Transverse colon (tissue), 4 donors: ENCODE measurements around the gene MAP4K2. TPM values are rescaled to one million over a fixed set of nuclear protein-coding genes. Genes with fewer than 3 reads are reported as not detected.

Experiments used
- DNase-seq: peaks from one replicate; pipeline ENCODE4 v3.0.0-alpha.2; 2019
- H3K27ac ChIP-seq, 4 donors: fragments of 200-600 bp; sonication (generic); 2 replicates each; pipeline ENCODE4 v1.5.1; 2016 to 2018; ENCODE audit warnings: inconsistent platforms in 4 of 4
- H3K27me3 ChIP-seq: fragments of 200-600 bp; sonication (generic); 2 replicates; pipeline ENCODE4 v1.5.1; 2017; ENCODE audit warnings: inconsistent platforms
- H3K36me3 ChIP-seq, 4 donors: fragments of 200-600 bp; sonication (generic); 2 replicates each; pipeline ENCODE4 v1.5.1; 2017 to 2019; ENCODE audit warnings: inconsistent platforms in 4 of 4
- H3K4me1 ChIP-seq, 4 donors: fragments of 200-600 bp; sonication (generic); 2 replicates each; pipeline ENCODE4 v1.5.1; 2017 to 2020; ENCODE audit warnings: inconsistent platforms in 4 of 4
- H3K4me3 ChIP-seq, 4 donors: fragments of 200-600 bp; sonication (generic); 1 replicate in 1 of 4; 2 replicates in 3 of 4; pipeline versions ENCODE4 v1.5.1 to v1.6.1; 2017 to 2019; ENCODE audit warnings: inconsistent platforms in 4 of 4
- H3K9me3 ChIP-seq, 2 donors: fragments of 200-600 bp; sonication (generic); 2 replicates each; pipeline ENCODE4 v1.5.1; 2017 to 2019; ENCODE audit warnings: inconsistent platforms in 2 of 2
- EP300 ChIP-seq: sonication (generic); formaldehyde crosslinking; IDR thresholded peaks from one replicate; pipeline ENCODE4 v1.6.1; 2017; ENCODE audit warnings: antibody characterized with exemption, low read depth
- POLR2A ChIP-seq: fragments of 450-650 bp; IDR thresholded peaks from one replicate; pipeline ENCODE4 v1.6.1; 2016; ENCODE audit warnings: antibody characterized with exemption, mild to moderate bottlenecking, moderate library complexity
- POLR2AphosphoS5 ChIP-seq, 3 donors: sonication (generic); formaldehyde crosslinking; IDR thresholded peaks; one replicate each; pipeline ENCODE4 v1.6.1; 2016; ENCODE audit warnings: antibody characterized with exemption in 3 of 3
- WGBS, 2 donors: methylation state at CpG; one replicate each; pipeline ENCODE4 v1.1.5; 2018; ENCODE audit warnings: low coverage in 1 of 2; 5-methylcytosine and 5-hydroxymethylcytosine counted together
- in situ Hi-C, 4 donors: fragments of 200-750 bp; cut with MboI; loops; one replicate each; pipeline versions ENCODE4 v1.15.0 to v1.15.1; 2017; ENCODE audit warnings: low sequenced_read_pairs in 3 of 4, low pct_ligation_motif_present in 1 of 4, low pct_unique_long_range_greater_than_20kb in 1 of 4
- intact Hi-C: fragments of 100-400 bp; cut with DNase I; formaldehyde crosslinking; loops from one replicate; pipeline ENCODE4 v1.15.1; 2023; ENCODE audit warnings: low total_unique reads
- total RNA-seq, 4 donors: library from RNA; depleted of rRNA; stranded (reverse); fragments of >200 nt; gene quantifications; one replicate each; pipeline ENCODE4 v1.1.0, GENCODE V29; 2016
- TF ChIP-seq, protein P1 (sequence below), 5 experiments: fragments of 200-600 bp in 3 of 5; fragments of 450-650 bp in 2 of 5; sonication (generic) in 3 of 5; IDR thresholded peaks; 1 replicate in 2 of 5; 2 replicates in 3 of 5; pipeline ENCODE4 v1.5.1; 2016 to 2017; ENCODE audit warnings: antibody characterized with exemption in 5 of 5, inconsistent platforms in 3 of 5, mild to moderate bottlenecking in 2 of 5, moderate library complexity in 1 of 5

MAP4K2 gene
- total RNA-seq, 4 donors from 2014 or later, result 10.1 to 369 (median 90.9) TPM

DNA sequence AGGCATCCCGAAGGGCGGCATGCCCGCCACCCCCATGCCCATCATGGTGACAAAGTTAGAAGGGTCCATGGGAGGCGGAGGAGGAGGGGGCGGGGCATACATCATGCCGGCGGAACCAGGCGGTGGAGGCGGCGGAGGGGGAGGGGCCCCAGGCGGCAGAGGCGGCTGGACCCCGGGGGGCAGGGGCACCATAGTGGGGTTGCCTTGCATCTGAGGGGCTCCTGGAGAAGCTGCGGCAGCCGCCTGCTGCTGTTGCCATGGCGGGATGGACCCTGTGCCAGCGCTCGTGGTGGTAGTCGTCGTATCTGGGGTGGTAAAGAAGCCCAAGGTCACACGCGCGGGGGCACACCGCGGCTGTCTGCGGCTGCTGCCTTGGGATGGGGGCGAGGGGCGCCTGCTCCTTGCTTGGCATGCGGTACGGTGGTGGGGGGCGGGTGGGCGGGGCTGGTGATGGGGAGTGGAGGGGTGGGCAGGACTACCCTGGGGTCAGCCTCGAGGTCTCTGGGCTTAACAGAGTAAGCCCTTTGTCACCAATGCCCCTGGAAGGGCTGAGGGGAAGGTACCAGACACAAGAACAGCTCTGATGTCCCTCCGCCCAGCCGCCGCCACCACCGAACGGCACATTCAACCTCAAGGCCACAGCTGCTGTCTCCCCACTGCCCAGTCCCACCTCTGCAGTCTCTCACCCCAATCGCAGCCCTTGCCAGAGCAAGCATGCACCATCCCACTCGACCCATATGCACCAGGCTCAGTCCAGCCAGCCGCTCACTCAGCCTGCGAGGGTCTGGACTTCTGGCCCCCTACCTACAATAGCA, 37.0 kb downstream of the MAP4K2 start:
- Histone ChIP-seq H3K27me3 (no peaks in the 10 kb centered on the region), H3K27ac (peak overlapping the region in 1 of 4 donors; percentile 2), H3K4me1 (peaks cover 10 to 37% (median 23%) of the 10 kb centered on the region in 4 donors), H3K4me3 (no peak overlapping the region), H3K36me3 (peaks cover 0 to 73% (median 46%) of the 10 kb centered on the region in 4 donors), H3K9me3 (no peaks in the 10 kb centered on the region)
- TF ChIP-seq POLR2A, result no peak
- no peak for TF ChIP-seq EP300
- TF ChIP-seq POLR2AphosphoS5 (IDR thresholded peaks at IDR 0.05), result no peak
- TF ChIP-seq, protein P1, sequence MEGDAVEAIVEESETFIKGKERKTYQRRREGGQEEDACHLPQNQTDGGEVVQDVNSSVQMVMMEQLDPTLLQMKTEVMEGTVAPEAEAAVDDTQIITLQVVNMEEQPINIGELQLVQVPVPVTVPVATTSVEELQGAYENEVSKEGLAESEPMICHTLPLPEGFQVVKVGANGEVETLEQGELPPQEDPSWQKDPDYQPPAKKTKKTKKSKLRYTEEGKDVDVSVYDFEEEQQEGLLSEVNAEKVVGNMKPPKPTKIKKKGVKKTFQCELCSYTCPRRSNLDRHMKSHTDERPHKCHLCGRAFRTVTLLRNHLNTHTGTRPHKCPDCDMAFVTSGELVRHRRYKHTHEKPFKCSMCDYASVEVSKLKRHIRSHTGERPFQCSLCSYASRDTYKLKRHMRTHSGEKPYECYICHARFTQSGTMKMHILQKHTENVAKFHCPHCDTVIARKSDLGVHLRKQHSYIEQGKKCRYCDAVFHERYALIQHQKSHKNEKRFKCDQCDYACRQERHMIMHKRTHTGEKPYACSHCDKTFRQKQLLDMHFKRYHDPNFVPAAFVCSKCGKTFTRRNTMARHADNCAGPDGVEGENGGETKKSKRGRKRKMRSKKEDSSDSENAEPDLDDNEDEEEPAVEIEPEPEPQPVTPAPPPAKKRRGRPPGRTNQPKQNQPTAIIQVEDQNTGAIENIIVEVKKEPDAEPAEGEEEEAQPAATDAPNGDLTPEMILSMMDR (IDR thresholded peaks at IDR 0.05), result no peak
- no peak for DNase-seq
- in situ Hi-C loops, result no loop called here
- intact Hi-C loops, result no loop called here
- 89 to 97% methylated on average over 6 to 42 of the region's 42 CpGs for WGBS, 2 donors

DNA sequence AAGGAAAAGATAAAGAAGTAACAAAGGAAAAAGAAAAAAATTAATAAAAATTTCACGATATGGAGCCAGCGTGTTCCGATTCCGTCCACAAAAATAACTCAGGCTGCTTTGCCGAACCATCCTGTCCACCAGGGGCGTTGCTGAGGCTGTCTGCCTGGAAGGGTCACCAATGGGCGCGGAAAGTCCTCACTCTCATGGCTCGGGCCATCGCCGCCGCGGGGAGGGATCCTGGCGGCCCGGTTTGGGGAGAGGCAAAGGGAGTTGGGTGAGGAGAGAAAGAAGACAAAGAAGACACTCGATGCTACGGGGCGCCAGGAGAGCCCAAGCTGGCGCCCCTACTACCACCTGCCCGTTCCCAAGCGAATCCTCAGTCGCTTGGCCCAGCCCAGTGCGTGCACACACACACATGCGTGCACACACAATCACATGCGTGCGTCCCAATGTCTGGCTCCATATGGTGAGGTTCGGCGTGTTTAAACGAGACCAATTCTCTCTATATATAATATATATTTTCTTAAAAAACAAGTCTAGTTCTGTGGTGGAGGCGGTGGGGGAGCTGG, 37.6 kb downstream of the MAP4K2 start:
- DNase-seq, result no peak
- peaks cover 11 to 44% (median 23%) of the 10 kb centered on the region in 4 donors for H3K4me1 ChIP-seq
- no peaks in the 10 kb centered on the region for H3K9me3 ChIP-seq
- no peaks in the 10 kb centered on the region for H3K27me3 ChIP-seq
- 89 to 90% methylated on average over 16 to 30 of the region's 30 CpGs for WGBS, 2 donors
- H3K36me3 ChIP-seq, result peaks cover 0 to 66% (median 42%) of the 10 kb centered on the region in 4 donors
- intact Hi-C loops, result no loop called here
- H3K27ac ChIP-seq, result peak overlapping the region in 2 of 4 donors; percentile 2 to 76
- in situ Hi-C loops, result no loop called here
- TF ChIP-seq, protein P1 (IDR thresholded peaks at IDR 0.05), result no peak
- TF ChIP-seq EP300 (no peak), POLR2A (no peak), POLR2AphosphoS5 (IDR thresholded peaks at IDR 0.05) (peak in 1 of 3 donors; percentile 12)
- H3K4me3 ChIP-seq, result no peak overlapping the region

DNA sequence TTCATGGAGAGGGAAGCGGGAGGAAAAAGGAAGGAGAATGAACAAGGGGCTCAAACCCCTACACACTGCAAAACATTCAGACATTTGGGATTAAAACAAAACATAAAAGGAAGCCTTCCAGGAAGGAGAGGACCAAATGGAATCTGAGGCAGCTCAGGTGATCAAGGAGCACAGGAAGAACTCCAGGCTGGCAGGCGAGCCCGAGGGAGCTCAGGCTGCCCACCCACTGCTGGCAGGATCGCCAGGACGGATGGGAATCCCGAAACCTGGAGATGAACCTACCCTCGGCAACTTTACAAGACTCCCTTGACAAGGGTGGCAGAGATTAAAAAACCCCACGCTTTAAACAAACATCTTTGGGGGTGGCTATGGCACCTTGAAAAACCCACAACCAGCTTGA, 38.3 kb downstream of the MAP4K2 start:
- intact Hi-C loops, result no loop called here
- H3K27ac ChIP-seq, result peak overlapping the region; percentile 58 to 78 (median 69)
- no peaks in the 10 kb centered on the region for H3K27me3 ChIP-seq
- TF ChIP-seq, protein P1 (IDR thresholded peaks at IDR 0.05), result no peak
- TF ChIP-seq EP300, result no peak
- TF ChIP-seq POLR2A, result no peak
- no peak for TF ChIP-seq POLR2AphosphoS5 (IDR thresholded peaks at IDR 0.05)
- in situ Hi-C loops, result no loop called here
- DNase-seq, result no peak
- 80 to 86% methylated on average over 6 to 8 of the region's 8 CpGs for WGBS, 2 donors
- no peak overlapping the region for H3K4me3 ChIP-seq
- H3K4me1 ChIP-seq, result peaks cover 15 to 50% (median 25%) of the 10 kb centered on the region in 4 donors
- no peaks in the 10 kb centered on the region for H3K9me3 ChIP-seq
- peaks cover 0 to 60% (median 36%) of the 10 kb centered on the region in 4 donors for H3K36me3 ChIP-seq

DNA sequence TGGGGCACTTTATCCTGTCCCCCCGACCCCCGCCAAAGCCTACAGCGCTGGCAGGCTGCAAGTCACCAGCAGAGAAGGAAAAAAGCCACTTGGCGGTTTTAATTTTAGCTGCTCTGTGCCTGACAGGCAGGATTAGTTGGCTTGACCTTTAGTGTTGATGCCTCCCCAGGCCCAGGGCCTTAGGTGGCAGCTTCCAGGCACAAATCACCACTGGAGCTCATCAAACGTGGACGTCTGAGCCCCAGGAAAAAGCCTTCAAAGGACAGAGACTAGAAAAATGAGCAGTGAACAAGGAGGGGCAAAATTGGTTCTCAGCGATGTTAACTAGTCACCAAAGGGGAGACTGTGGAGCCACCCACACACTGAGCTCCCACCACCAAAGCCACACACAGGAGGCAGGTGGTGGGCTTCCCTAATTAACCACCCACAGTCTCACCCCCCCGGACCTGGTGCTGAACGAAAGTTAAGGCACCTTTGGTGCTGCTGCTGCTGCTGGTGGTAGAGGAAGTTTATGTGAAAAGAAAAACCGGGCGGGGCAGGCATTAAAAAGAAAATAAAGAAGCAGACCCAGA, 38.9 kb downstream of the MAP4K2 start:
- Histone ChIP-seq H3K9me3 (no peaks in the 10 kb centered on the region), H3K4me1 (peaks cover 15 to 57% (median 26%) of the 10 kb centered on the region in 4 donors), H3K27ac (peak overlapping the region; percentile 58 to 78 (median 69)), H3K36me3 (peaks cover 0 to 53% (median 32%) of the 10 kb centered on the region in 4 donors), H3K27me3 (no peaks in the 10 kb centered on the region), H3K4me3 (no peak overlapping the region)
- TF ChIP-seq POLR2A, result no peak
- TF ChIP-seq POLR2AphosphoS5 (IDR thresholded peaks at IDR 0.05), result no peak
- no peak for TF ChIP-seq EP300
- TF ChIP-seq, protein P1 (IDR thresholded peaks at IDR 0.05), result no peak
- DNase-seq, result no peak
- WGBS, 2 donors, result 38 to 56% methylated on average over 4 to 11 of the region's 11 CpGs
- intact Hi-C loops, result no loop called here
- in situ Hi-C loops, result no loop called here
